PC-3 (cell line): ENCODE results near the gene OR10A6. TPM values are rescaled to one million over a fixed set of nuclear protein-coding genes. Genes with fewer than 3 reads are reported as not detected.

Experiments used
- ATAC-seq: fragments of 200-7000 bp; cut with Tn5 transposase; 2 replicates; pipeline ENCODE4 v1.9.1; 2020; ENCODE audit warnings: mild to moderate bottlenecking, moderate library complexity
- BruUV-seq: library from RNA; stranded (reverse); fragments of 400-500 nt; replicated peaks from 2 replicates; lab custom pipeline; 2021; lab: Mats Ljungman, UMichigan
- CTCF ChIA-PET: fragments of 300-600 bp; sonication (Branson Sonifier 250); formaldehyde crosslinking; loops from one replicate; lab custom pipeline; 2022; ENCODE audit warnings: antibody characterized with exemption; lab: Charles Lee
- POLR2A ChIA-PET: fragments of 300-600 bp; sonication (Branson Sonifier 250); formaldehyde crosslinking; loops from one replicate; lab custom pipeline; 2022; ENCODE audit warnings: antibody characterized with exemption; ENCODE audit not compliant: unreplicated experiment; lab: Charles Lee
- DNase-seq: peaks from one replicate; pipeline ENCODE4 v3.0.0-alpha.2; 2015
- H2AFZ ChIP-seq: fragments of 300-600 bp; sonication (generic); 2 replicates; pipeline ENCODE4 v1.6.0; 2016; ENCODE audit warnings: antibody characterized with exemption, low read length
- H3F3A ChIP-seq: fragments of 300-600 bp; sonication (generic); one replicate; pipeline ENCODE4 v1.6.0; 2017; ENCODE audit warnings: antibody characterized with exemption, low read length, control low read depth, mild to moderate bottlenecking; ENCODE audit not compliant: unreplicated experiment
- H3K27ac ChIP-seq: fragments of 300-600 bp; sonication (generic); 2 replicates; pipeline ENCODE4 v1.5.1; 2016; ENCODE audit warnings: mild to moderate bottlenecking, low read length
- H3K27me3 ChIP-seq: fragments of 300-600 bp; sonication (generic); 2 replicates; pipeline ENCODE4 v1.6.1; 2016; ENCODE audit warnings: low read length, mixed read lengths
- H3K36me3 ChIP-seq: fragments of 300-600 bp; sonication (generic); 2 replicates; pipeline ENCODE4 v1.6.1; 2016; ENCODE audit warnings: low read depth, mixed run types, low read length, mixed read lengths
- H3K4me1 ChIP-seq: fragments of 300-600 bp; sonication (generic); 2 replicates; pipeline ENCODE4 v1.5.1; 2016; ENCODE audit warnings: low read length; ENCODE audit not compliant: insufficient read depth
- H3K4me2 ChIP-seq: fragments of 300-600 bp; sonication (generic); 2 replicates; pipeline ENCODE4 v1.6.0; 2016; ENCODE audit warnings: low read length
- H3K4me3 ChIP-seq: fragments of 300-600 bp; sonication (generic); 2 replicates; pipeline ENCODE4 v1.5.1; 2016; ENCODE audit warnings: mild to moderate bottlenecking, low read length, mixed read lengths
- H3K79me2 ChIP-seq: fragments of 300-600 bp; sonication (generic); 2 replicates; pipeline ENCODE4 v1.6.1; 2017; ENCODE audit warnings: low read length, mixed read lengths
- H3K9ac ChIP-seq: fragments of 300-600 bp; sonication (generic); 2 replicates; pipeline ENCODE4 v1.6.0; 2016; ENCODE audit warnings: mild to moderate bottlenecking, low read length
- H3K9me2 ChIP-seq: fragments of 300-600 bp; sonication (generic); replicated peaks from 2 replicates; pipeline ENCODE4 v1.6.1; 2016; ENCODE audit warnings: mixed run types, low read length, mixed read lengths
- H3K9me3 ChIP-seq: fragments of 300-600 bp; sonication (generic); 2 replicates; pipeline ENCODE4 v1.6.1; 2016; ENCODE audit warnings: low read length, mixed read lengths
- H4K20me1 ChIP-seq: fragments of 300-600 bp; sonication (generic); 2 replicates; pipeline ENCODE4 v1.6.1; 2016; ENCODE audit warnings: low read length, mixed read lengths
- EZH2 ChIP-seq: fragments of 300-600 bp; sonication (generic); IDR thresholded peaks from one replicate; pipeline ENCODE4 v1.6.1; 2017; ENCODE audit warnings: antibody characterized with exemption, mild to moderate bottlenecking, low read length; ENCODE audit not compliant: unreplicated experiment
- EZH2phosphoT487 ChIP-seq: fragments of 300-600 bp; sonication (generic); IDR thresholded peaks from 2 replicates; pipeline ENCODE4 v1.6.1; 2018; ENCODE audit warnings: mild to moderate bottlenecking, antibody characterized with exemption, low read length, borderline replicate concordance
- intact Hi-C: fragments of 100-400 bp; cut with micrococcal nuclease; formaldehyde crosslinking; loops from 2 replicates; pipeline ENCODE4 v1.9.0; 2023
- total RNA-seq: library from RNA; depleted of rRNA; stranded (reverse); fragments of >200 nt; gene quantifications from 2 replicates; pipeline ENCODE4 v1.2.3, GENCODE V29; 2014
- TF ChIP-seq, protein P1 (sequence below): fragments of 300-600 bp; sonication (generic); conservative IDR thresholded peaks from 2 replicates; pipeline ENCODE4 v1.5.1; 2017; ENCODE audit warnings: antibody characterized with exemption, low read depth, mild to moderate bottlenecking, low read length

OR10A6 gene
- total RNA-seq, 1 experiment from 2014 or later: not detected

DNA sequence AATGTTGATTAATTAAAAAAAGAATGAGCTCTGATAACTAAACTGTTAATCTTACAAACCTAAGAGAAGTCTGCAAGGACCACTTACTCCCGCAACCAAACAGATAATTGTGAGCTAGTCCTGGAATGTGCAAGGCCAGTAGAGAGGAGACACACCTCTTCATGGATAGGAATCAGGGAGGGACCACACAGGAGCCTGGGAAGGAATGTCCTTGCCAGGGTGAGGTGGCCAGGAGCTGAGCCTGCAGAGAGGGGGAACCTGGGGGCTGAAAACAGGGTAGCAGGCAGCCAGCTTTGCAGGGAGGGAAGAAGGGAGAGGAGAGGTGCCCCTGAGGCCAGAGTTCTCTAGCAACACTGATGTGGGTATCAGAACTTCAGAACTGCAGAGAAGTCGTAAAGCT is 43.6 kb upstream of the OR10A6 start:
- no peaks in the 10 kb centered on the region for H3K36me3 ChIP-seq
- intact Hi-C loops: no loop called here
- no peak overlapping the region for H3K9ac ChIP-seq
- no TSS peak for BruUV-seq
- ChIA-PET POLR2A (no interaction called here), CTCF (interaction anchor here (1.0 to 1.4 kb wide), 2 partner anchors 13 to 70 kb away, joined by 5 to 6 read pairs; partner anchors contain the start of gene EIF3F)
- ATAC-seq (peak; percentile 26; the same call in 1 of the 2 replicates), DNase-seq (peak; percentile 62)
- H3F3A ChIP-seq: no peaks in the 10 kb centered on the region
- TF ChIP-seq EZH2phosphoT487 (no peak), EZH2 (no peak)
- TF ChIP-seq, protein P1, sequence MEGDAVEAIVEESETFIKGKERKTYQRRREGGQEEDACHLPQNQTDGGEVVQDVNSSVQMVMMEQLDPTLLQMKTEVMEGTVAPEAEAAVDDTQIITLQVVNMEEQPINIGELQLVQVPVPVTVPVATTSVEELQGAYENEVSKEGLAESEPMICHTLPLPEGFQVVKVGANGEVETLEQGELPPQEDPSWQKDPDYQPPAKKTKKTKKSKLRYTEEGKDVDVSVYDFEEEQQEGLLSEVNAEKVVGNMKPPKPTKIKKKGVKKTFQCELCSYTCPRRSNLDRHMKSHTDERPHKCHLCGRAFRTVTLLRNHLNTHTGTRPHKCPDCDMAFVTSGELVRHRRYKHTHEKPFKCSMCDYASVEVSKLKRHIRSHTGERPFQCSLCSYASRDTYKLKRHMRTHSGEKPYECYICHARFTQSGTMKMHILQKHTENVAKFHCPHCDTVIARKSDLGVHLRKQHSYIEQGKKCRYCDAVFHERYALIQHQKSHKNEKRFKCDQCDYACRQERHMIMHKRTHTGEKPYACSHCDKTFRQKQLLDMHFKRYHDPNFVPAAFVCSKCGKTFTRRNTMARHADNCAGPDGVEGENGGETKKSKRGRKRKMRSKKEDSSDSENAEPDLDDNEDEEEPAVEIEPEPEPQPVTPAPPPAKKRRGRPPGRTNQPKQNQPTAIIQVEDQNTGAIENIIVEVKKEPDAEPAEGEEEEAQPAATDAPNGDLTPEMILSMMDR: no peak
- peaks cover 50% of the 10 kb centered on the region for H3K4me1 ChIP-seq
- no peaks in the 10 kb centered on the region for H3K79me2 ChIP-seq
- H3K9me2 ChIP-seq: no peaks in the 10 kb centered on the region
- no peak overlapping the region for H3K4me2 ChIP-seq
- H2AFZ ChIP-seq: 0 out of 2 replicates have a peak overlapping the region, but pooled peaks have one; percentile 30
- no peak overlapping the region for H3K27ac ChIP-seq
- H3K4me3 ChIP-seq: no peak overlapping the region
- H4K20me1 ChIP-seq: no peaks in the 10 kb centered on the region
- H3K9me3 ChIP-seq: 0 out of 2 replicates have a peak, but pooled peaks cover 3% of the 10 kb centered on the region
- H3K27me3 ChIP-seq: no peaks in the 10 kb centered on the region

DNA sequence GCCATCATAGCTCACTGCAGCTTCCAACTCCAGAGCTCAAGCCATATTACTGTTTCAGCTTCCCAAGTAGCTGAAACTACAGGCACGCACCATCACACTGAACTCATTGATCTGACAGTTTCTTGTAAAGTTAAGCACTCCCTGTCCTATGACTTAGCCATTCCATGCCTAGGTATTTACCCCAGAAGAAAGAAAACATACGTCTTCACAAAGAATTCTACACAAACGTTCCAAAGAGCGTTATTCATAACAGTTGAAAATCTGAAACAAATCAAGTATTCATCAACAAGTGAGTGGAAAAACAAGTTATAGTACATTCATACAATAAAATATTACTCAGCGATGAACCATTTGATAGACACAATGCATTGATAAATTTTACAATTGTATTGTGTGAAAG is 41.9 kb upstream of the OR10A6 start:
- no peaks in the 10 kb centered on the region for H4K20me1 ChIP-seq
- POLR2A ChIA-PET: interaction anchor here (0.6 to 0.7 kb wide), 3 partner anchors 18 to 1544 kb away, joined by 3 to 4 read pairs (median 4); no protein-coding TSS in a partner anchor
- 0 out of 2 replicates have a peak, but pooled peaks cover 3% of the 10 kb centered on the region for H3K9me3 ChIP-seq
- intact Hi-C loops: no loop called here
- peak; percentile 54 for ATAC-seq
- no peaks in the 10 kb centered on the region for H3K36me3 ChIP-seq
- no TSS peak for BruUV-seq
- H3K27ac ChIP-seq: peak overlapping the region; percentile 90
- H3F3A ChIP-seq: no peaks in the 10 kb centered on the region
- H3K9ac ChIP-seq: no peak overlapping the region
- CTCF ChIA-PET: interaction anchor here (0.9 kb wide), 1 partner anchor 14 kb away, joined by 3 read pairs; the partner anchor contains the start of gene EIF3F
- TF ChIP-seq, protein P1: no peak
- TF ChIP-seq EZH2phosphoT487 (no peak), EZH2 (no peak)
- H3K9me2 ChIP-seq: no peaks in the 10 kb centered on the region
- H3K4me1 ChIP-seq: peaks cover 49% of the 10 kb centered on the region
- H3K4me3 ChIP-seq: peak overlapping the region; percentile 23; the same call in 1 of the 2 replicates
- H2AFZ ChIP-seq: peak overlapping the region; percentile 66
- peak; percentile 91 for DNase-seq
- no peaks in the 10 kb centered on the region for H3K27me3 ChIP-seq
- no peaks in the 10 kb centered on the region for H3K79me2 ChIP-seq
- H3K4me2 ChIP-seq: peak overlapping the region; percentile 72

DNA sequence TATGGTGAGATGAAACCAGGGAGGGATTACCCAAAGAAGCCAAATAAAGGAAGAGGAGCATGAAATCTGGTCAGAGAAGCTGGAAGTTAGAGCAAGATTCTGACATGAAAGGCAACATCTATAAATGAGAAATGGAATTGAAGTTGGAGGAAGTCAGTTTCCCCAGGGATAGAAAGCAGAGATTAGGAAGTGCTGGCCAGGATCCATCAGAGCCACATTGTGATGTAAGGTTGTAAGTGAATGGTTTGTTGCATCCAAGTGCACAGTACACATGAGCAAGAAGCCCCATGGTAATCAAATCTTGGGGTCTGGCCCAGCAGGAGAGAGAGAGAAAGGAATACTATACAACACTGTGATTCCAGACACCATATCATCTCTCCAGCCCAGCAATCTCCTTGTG is 40.8 kb upstream of the OR10A6 start:
- no peaks in the 10 kb centered on the region for H3K36me3 ChIP-seq
- no peak overlapping the region for H3K9ac ChIP-seq
- H3K4me3 ChIP-seq: no peak overlapping the region
- ChIA-PET CTCF (no interaction called here), POLR2A (no interaction called here)
- H2AFZ ChIP-seq: no peak overlapping the region
- no TSS peak for BruUV-seq
- ATAC-seq: no peak
- no peaks in the 10 kb centered on the region for H4K20me1 ChIP-seq
- H3K9me2 ChIP-seq: no peaks in the 10 kb centered on the region
- H3K4me1 ChIP-seq: peaks cover 46% of the 10 kb centered on the region
- no peaks in the 10 kb centered on the region for H3F3A ChIP-seq
- H3K27me3 ChIP-seq: no peaks in the 10 kb centered on the region
- H3K4me2 ChIP-seq: no peak overlapping the region
- TF ChIP-seq, protein P1: no peak
- TF ChIP-seq EZH2 (no peak), EZH2phosphoT487 (no peak)
- no peaks in the 10 kb centered on the region for H3K79me2 ChIP-seq
- H3K27ac ChIP-seq: peak overlapping the region; percentile 90; the same call in 1 of the 2 replicates
- intact Hi-C loops: no loop called here
- 0 out of 2 replicates have a peak, but pooled peaks cover 3% of the 10 kb centered on the region for H3K9me3 ChIP-seq
- DNase-seq: no peak
